Measurements from ENCODE around the gene DUSP10. TPM values are rescaled to one million over a fixed set of nuclear protein-coding genes. Genes with fewer than 3 reads are reported as not detected.

The DUSP10 gene
- total RNA-seq, 1 experiment from 2014 or later = 0.17 TPM

GRCh38 chr1:221768444-221769066 is 26.7 kb upstream of the DUSP10 start:
- ChIA-PET CTCF (no interaction called here), POLR2A (ENCODE audit: low non-redundant PET) (no interaction called here)
- Histone ChIP-seq H3K4me1 (ENCODE audit: insufficient read depth, low read length, poor library complexity, severe bottlenecking) (no peaks in the 10 kb centered on the region), H3K27ac (ENCODE audit: low read depth, low read length, poor library complexity, severe bottlenecking) (no peak overlapping the region), H3K36me3 (ENCODE audit: insufficient read depth, low read length, poor library complexity, severe bottlenecking) (no peaks in the 10 kb centered on the region), H3K4me3 (ENCODE audit: low read depth, low read length, poor library complexity, severe bottlenecking) (no peak overlapping the region), H3K9me3 (ENCODE audit: low read depth, low read length, poor library complexity, severe bottlenecking) (no peaks in the 10 kb centered on the region), H3K27me3 (replicated peaks; ENCODE audit: insufficient read depth, low read depth, low read length, poor library complexity) (no peaks in the 10 kb centered on the region)
- intact Hi-C loops (cut with micrococcal nuclease; ENCODE audit: unreplicated experiment) = no loop called here
- no peak for DNase-seq (ENCODE audit: low spot score)
- no TSS peak for BruUV-seq (replicated peaks)
- no peak for TF ChIP-seq CTCF (conservative IDR thresholded peaks at IDR 0.05; ENCODE audit: low read depth, low read length)
- no peak for TF ChIP-seq EZH2 (IDR thresholded peaks at IDR 0.05; ENCODE audit: borderline replicate concordance, low read depth, low read length, poor library complexity, severe bottlenecking)

GRCh38 chr1:221766210-221766609 is 24.3 kb upstream of the DUSP10 start:
- no peak for DNase-seq (ENCODE audit: low spot score)
- H3K27ac ChIP-seq (ENCODE audit: low read depth, low read length, poor library complexity, severe bottlenecking) = no peak overlapping the region
- intact Hi-C loops (cut with micrococcal nuclease; ENCODE audit: unreplicated experiment) = loop anchor here (1.0 kb wide), 1 partner anchor 37 kb away; no protein-coding TSS in a partner anchor

GRCh38 chr1:221765527-221765926 is 23.6 kb upstream of the DUSP10 start:
- H3K4me3 ChIP-seq (ENCODE audit: low read depth, low read length, poor library complexity, severe bottlenecking) = no peak overlapping the region
- no TSS peak for BruUV-seq (replicated peaks)
- ChIA-PET CTCF (no interaction called here), POLR2A (ENCODE audit: low non-redundant PET) (no interaction called here)
- H3K36me3 ChIP-seq (ENCODE audit: insufficient read depth, low read length, poor library complexity, severe bottlenecking) = no peaks in the 10 kb centered on the region
- no peak overlapping the region for H3K27ac ChIP-seq (ENCODE audit: low read depth, low read length, poor library complexity, severe bottlenecking)
- TF ChIP-seq EZH2 (IDR thresholded peaks at IDR 0.05; ENCODE audit: borderline replicate concordance, low read depth, low read length, poor library complexity, severe bottlenecking) (no peak), CTCF (conservative IDR thresholded peaks at IDR 0.05; ENCODE audit: low read depth, low read length) (no peak)
- H3K27me3 ChIP-seq (replicated peaks; ENCODE audit: insufficient read depth, low read depth, low read length, poor library complexity) = no peaks in the 10 kb centered on the region
- intact Hi-C loops (cut with micrococcal nuclease; ENCODE audit: unreplicated experiment) = no loop called here
- H3K4me1 ChIP-seq (ENCODE audit: insufficient read depth, low read length, poor library complexity, severe bottlenecking) = no peaks in the 10 kb centered on the region
- DNase-seq (ENCODE audit: low spot score) = no peak
- no peaks in the 10 kb centered on the region for H3K9me3 ChIP-seq (ENCODE audit: low read depth, low read length, poor library complexity, severe bottlenecking)

More at GRCh38 chr1:221766210-221766609, 24.3 kb upstream of the DUSP10 start:
- Histone ChIP-seq H3K36me3 (ENCODE audit: insufficient read depth, low read length, poor library complexity, severe bottlenecking) (no peaks in the 10 kb centered on the region), H3K4me3 (ENCODE audit: low read depth, low read length, poor library complexity, severe bottlenecking) (no peak overlapping the region), H3K4me1 (ENCODE audit: insufficient read depth, low read length, poor library complexity, severe bottlenecking) (no peaks in the 10 kb centered on the region), H3K9me3 (ENCODE audit: low read depth, low read length, poor library complexity, severe bottlenecking) (no peaks in the 10 kb centered on the region), H3K27me3 (replicated peaks; ENCODE audit: insufficient read depth, low read depth, low read length, poor library complexity) (no peaks in the 10 kb centered on the region)
- BruUV-seq (replicated peaks) = no TSS peak
- POLR2A ChIA-PET (ENCODE audit: low non-redundant PET) = no interaction called here
- no peak for TF ChIP-seq CTCF (conservative IDR thresholded peaks at IDR 0.05; ENCODE audit: low read depth, low read length)
- TF ChIP-seq EZH2 (IDR thresholded peaks at IDR 0.05; ENCODE audit: borderline replicate concordance, low read depth, low read length, poor library complexity, severe bottlenecking) = no peak
- CTCF ChIA-PET = no interaction called here

All from A673 (cell line).